SW480 (cell line): ENCODE data around the gene KIAA1671.

Experiments used
- DNase-seq: peaks from one replicate; pipeline ENCODE4 v3.0.0-alpha.2; 2016; ENCODE audit warnings: low spot score

KIAA1671 gene

DNA sequence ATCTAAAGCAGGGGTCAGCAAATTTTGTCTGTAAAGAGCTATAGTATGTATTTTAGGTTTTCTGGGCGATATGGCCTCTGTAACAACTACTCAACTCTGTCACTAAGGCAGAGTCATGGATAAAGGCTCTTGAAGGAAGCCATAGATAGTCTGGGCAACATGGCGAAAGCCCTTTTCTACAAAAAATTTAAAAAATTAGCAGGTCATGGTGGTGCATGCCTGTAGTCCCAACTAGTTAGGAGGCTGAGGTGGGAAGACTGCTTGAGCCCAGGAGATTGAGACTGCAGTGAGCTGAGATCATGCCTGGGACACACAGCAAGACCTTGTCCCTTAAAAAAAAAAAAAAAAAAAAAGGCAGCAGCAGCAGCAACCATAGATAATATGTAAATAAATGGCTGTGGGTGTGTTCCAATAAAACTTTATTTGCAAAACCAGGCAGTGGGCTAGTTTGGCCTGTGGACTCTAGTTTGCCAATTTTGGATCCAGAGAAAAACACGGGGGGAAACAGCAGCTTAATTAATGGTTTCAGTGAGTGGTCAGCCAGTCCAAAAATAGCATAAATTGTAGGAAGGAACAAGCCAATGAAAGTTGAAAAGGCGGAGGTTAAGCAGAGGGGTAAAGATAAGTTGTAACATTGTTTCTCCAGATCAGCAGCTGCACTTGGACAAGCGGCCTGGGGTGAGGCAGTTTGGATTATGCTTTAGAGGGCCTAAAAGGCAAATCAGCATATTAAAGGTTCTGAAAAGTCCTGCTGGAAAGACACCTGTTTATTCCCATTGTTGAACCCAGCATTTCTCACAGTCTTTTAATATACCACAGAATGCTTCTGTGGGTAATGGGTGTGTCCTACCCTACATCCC, 62.6 kb downstream of the KIAA1671 start:
- DNase-seq: no peak

DNA sequence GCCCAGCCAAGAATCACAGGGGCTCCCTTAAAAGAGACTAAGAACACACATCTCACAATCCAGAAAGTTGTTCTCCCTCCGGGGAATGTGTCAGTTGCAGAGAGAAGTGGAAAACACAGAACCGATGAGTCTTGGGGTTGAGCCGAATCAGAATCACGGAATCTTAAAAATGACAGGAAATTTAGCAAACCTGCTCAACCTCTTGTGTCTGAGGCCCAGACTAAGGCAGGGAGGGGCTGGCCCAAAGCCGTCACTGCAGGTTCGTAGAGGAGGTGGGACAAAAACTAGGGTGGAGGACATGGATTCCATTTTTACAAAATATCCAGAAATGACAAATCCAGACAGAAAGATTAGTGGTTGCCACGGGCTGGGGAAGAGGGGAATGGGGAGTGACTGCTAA, 63.8 kb downstream of the KIAA1671 start:
- no peak for DNase-seq

DNA sequence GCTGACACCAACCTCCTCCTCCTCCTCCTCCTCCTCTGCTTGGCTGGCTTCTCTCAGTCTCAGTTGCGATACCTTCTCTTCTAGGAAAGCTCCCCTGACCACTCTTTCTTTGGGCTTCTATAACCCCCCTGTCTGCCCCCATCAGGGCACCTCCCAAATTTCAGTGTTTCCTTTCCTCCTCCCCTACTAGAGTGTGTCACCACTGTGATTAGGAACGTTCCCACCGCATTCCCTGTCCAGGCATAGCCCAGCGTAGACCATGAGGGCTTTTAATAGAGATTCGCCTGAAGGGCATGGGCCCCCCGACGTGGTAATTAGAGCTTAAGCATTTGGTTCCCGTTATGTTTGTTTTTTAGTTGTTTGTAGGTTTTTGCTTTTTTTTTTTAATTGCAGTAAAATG, 65.5 kb downstream of the KIAA1671 start:
- no peak for DNase-seq

DNA sequence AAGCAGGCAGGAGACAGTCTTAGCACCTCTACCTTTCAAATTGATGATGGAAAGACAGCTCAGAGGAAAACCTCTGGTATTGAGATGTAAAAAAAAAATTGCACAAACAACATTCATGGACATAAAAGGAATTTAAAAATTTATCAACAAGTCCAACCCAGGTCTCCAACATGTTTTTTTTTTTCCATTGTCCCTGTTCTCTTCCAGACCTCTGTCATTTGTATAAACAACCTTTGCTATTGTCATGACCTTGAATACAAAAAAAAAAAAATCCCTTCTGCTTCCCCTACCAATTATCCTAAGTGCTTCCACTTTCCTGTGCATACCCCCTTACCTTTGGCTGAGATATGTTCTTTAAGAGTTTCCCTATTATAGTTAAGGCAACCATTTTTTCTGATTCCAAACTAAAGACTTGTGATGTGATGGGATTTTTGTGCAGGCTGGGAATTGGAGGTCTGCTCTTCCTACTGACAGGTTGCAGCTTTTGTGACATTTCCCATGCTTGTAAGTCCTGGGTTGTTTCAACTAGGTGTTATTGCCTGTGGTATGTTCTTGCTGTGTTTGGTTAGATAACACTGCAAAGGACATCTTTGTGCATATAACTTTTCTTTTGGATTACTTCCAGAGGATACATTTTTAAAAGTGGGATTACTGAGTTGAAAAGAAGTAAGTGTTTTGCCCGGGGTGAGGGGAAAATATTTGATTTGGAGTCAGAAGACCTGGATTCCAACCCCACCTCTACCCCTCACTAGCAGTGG, 67.1 kb downstream of the KIAA1671 start:
- DNase-seq: no peak

DNA sequence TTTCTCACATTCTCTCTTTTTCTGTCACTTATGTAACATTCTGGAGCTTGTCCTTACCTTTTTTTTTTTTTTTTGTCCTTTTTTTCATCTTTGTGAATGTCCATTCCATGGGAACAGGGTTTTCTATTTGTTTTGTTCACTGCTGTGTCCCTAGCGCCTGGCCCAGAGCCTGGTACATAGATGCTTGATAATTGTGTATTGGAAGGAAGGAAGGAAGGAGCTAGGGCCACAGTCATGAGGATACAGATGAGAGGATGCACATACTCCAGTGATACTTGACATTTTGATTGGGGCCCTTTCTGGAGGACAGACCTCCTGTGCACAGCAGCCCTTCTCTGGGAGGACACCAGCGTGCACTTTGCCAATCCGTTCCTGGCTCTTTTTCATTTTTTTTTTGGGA, 68.9 kb downstream of the KIAA1671 start:
- DNase-seq: no peak

DNA sequence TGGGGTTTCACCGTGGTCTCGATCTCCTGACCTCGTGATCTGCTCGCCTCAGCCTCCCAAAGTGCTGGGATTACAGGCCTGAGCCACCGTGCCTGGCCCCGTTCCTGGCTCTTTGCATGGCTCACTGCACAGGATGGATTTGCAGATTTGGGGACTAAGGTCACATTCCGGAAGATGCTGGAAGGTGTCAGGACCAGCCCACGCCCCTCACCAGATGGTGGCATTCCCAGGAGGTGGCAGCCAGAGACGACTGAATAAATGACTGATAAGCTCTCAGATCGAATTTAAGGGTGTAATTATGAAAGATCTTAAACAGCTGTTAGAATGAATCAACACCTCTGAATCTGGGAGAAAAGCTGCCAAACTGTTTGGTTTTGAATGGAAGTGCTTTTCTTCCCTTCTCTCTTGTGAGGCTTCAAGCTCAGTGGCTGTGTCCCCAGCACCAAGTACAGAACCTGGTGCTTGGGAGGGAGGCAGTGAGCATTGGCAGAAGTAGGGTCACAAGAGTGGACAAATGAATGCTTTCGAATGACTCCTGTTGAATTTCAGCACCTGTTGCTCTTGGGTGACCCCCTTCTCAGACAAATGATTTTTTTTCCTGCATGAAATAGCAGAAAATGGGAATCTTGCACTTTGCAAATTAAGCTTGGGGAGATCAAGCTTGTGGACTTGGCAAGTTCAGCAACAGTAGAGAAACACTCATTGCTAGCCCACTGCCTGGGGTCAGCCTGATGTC, 69.6 kb downstream of the KIAA1671 start:
- DNase-seq: no peak

DNA sequence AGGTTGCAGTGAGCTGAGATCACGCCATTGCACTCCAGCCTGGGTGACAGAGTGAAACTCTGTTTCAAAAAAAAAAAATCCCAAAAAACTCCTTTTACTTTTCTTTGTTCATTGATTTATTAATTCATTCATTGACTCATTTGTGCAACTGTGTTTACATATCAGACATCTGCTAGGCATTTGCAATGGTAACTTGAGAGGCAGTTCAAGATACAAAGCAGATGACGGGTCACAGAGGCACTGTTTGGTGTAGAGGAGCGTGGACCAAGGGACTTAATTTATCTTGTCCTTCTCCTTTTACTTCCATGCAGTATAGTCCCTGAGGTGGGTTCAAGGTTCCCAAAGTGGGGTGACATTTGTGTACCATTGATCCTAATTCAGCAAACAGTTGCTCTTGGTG, 71.4 kb downstream of the KIAA1671 start:
- DNase-seq: no peak

DNA sequence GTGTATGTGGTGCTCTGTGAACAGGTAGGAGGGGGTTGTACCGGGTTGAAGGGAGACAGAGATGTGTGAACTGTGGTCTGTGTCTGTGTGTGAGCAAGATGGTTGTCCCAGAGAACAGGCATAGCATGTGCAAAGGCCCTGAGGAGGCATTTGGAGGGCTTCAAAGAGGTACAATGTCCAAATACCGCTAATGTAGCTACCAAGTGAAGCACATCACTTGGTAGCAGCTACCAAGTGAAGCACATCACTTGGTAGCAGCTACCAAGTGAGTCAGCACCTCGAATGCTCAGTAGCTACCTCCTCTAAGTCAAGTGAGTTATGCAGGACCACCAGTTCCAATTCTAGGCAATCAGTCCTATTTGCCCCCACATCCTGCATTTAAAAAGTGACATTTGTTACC, 72.4 kb downstream of the KIAA1671 start:
- no peak for DNase-seq

DNA sequence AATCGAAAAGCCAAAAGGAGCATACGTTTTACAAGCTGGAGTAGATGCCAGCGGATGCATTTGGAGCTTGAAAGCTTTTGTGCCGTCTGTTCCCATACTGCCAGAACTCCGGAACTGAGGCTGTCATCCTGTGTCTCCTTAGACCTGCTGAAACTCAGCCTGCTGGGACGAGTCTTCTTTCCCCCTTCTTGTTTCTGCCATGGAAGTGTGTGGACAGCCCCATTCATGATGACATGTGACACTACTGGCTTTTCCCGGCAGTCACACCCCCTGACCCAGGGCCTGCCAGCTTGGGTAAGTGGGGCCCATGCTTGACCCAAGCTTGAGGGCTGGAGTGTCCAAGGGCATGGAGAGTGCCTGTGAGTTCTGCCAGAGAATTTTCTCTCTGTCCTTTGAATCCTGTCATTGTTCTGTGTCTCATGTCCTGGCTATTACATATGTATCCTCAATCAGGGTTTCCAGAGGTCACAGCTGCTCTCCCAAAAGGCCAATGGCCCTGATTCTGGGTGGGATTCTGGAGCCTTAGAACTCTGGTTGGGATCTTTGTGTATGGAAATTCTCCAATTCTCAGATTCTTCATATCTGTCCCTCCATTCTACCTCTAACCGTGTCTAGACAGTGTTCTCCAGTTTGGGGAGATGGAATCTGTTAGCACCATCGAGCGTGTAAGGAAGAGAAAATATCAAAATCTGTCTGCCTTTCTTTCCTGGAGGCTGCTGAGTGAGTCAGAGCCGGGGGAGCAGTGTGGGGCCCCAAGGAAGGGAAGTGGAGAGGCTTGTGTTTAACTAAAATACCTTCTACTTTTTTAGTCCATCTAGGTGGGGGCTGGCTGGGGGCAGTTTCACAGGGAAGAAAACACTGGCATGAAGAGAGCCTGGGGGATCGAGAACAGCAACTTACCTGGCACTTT, 73.2 kb downstream of the KIAA1671 start:
- no peak for DNase-seq

DNA sequence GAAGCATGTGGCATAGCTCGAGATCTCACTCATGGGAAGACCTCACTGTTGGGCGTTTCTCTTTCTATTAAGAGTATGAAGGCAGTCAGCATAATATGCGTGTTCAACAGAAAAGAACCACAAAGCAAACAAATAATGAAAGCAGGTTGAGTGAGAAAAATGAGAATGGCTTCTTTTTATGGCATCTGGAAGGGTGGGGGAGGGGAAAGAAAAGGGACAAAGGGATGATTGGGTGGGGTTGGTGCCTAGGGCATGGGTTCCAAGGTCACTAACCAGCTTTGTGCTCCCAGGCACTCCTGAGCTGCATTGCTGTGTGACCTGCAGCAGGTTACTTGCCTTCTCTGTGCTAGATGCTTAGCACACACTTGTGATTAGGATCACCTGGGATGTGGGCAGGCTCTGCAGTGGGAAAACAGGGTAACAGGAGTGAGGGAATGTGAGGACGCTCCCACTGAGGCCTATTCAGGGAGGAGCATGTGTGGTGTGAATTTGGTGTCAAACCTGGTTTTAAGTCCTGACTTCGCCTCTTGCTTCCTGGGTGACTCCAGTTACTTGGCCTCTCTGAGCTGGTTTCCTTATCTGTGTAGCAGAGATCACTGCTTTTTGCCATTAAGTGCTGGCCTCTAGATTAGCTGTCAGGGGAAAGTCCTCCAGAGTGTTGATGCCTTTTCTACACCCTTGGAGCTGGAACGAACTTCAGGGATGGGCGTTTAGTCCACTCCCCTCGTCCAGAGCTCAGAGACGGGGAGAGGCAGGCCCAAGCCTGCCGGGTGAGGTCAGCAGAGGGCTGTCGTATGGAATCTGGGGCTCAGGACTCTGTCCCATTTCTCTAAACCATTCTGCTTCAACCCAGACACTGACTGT, 74.8 kb downstream of the KIAA1671 start:
- no peak for DNase-seq

DNA sequence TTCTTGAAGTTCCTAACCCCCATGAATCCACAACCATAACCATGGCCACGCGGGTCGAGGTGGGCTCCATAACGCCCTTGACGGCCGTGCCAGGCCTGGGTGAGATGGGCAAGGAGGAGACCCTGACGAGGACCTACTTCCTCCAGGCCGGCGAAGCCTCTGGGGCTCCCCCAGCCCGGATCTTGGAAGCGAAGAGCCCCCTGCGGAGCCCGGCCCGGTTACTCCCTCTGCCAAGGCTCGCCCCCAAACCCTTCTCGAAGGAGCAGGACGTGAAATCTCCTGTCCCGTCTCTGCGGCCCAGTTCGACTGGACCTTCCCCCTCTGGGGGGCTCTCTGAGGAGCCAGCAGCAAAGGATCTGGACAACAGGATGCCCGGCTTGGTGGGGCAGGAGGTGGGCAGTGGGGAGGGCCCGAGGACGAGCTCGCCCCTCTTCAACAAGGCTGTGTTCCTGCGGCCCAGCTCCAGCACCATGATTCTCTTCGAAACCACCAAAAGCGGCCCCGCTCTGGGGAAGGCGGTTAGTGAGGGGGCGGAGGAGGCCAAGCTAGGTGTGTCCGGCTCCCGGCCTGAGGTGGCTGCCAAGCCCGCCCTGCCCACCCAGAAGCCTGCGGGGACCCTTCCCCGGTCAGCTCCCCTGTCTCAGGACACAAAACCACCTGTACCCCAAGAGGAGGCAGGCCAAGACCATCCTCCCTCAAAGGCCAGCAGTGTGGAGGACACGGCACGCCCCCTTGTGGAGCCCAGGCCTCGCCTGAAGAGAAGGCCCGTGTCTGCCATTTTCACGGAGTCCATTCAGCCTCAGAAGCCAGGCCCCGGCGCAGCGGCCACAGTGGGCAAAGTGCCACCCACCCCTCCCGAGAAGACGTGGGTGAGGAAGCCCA, 75.7 kb downstream of the KIAA1671 start:
- no peak for DNase-seq

DNA sequence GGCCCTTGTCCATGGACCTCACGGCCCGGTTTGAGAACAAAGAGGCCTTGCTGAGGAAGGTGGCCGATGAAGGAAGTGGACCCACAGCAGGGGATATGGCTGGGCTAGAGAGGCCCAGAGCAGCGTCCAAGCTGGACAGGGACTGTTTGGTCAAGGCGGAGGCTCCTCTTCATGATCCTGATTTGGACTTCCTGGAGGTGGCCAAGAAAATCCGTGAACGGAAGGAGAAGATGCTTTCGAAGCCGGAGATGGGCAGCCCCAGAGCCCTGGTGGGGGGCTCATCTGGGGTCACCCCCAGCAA, 76.3 kb downstream of the KIAA1671 start:
- no peak for DNase-seq

DNA sequence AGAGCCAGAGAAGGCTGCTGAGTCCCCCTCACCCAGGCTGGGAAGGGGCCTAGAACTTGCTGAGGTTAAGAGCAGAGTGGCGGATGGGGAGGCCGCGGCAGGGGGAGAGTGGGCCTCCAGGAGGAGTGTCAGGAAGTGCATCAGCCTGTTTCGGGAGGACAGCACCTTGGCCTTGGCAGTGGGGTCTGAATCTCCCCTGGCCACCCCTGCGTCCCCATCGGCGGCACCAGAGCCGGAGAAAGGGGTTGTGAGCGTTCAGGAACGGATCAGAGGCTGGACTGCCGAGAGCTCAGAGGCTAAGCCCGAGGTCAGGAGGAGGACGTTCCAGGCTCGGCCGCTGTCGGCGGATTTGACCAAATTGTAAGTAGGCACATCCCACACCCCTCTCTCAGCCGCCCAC, 76.7 kb downstream of the KIAA1671 start:
- no peak for DNase-seq

DNA sequence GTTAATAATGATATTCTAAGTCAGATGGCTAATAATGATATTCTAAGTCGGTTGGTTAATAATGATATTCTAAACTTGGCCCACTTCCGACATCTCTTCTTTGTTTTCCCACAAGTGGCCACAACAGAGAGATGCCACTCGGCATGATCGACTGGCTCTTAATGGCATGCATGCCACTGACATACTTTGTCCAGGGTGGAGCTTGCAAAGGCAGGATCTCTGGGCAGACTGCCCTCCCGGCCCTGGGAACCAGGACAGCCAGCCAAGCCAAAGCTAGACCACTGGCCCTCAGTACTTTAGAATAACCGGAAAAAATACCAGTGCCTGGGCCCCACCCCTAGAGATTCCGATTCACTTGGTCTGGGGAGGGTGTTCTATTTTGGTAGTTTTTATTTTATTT, 78.1 kb downstream of the KIAA1671 start:
- peak; percentile 81 for DNase-seq

DNA sequence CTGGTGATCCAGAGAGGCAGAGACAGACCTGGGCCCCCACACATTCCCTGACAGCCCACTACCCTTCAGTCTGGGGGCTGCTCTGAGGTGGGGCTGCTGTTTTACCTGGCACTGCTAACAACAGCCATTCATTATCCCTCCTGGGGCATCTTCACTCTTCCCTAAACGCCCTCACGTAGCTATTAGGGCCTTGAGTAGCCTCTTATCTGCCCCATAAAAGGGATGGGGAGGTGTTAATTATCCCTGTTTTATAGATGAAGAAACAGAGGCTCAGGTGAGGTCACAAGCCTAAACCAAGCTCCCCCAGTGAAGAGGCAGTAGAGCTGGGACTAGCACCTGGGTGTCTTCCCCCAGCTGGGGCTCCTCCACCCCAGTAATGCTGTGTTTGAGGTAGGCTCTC, 79.5 kb downstream of the KIAA1671 start:
- DNase-seq: no peak

DNA sequence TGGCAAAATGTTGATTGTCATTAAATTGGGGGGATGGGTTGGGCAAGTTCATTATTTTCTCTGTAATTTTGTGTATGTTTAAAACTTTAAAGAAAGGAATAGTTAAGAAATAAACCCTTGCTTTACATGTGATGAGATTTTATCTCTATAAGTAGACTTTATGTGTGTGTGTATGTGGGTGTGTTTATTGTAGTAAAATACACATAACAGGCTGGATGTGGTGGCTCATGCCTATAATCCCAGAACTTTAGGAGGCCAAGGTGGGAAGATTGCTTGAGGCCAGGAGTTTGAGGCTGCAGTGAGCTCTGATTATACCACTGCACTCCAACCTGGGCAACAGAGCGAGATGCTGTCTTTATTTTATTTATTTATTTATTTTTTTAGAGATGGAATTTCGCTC, 83.2 kb downstream of the KIAA1671 start:
- DNase-seq: no peak

DNA sequence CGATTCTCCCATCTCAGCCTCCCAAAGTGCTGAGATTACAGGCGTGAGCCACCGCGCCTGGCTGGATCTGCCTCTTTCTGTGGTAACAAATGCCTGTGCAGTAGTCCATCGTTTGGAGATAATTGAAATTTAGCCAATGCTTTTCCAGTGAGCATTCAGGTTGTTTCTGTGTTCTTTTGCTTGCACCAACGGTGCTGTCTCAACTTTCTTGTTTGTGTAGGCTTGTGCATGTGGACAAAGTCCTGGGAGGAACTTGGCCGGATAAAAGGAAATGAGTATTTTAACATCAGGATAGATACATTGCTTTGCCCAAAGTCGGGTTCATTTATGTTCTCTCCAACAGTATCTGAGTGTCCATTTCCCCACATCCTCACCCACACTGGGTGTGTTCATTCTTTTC, 85.7 kb downstream of the KIAA1671 start:
- no peak for DNase-seq

DNA sequence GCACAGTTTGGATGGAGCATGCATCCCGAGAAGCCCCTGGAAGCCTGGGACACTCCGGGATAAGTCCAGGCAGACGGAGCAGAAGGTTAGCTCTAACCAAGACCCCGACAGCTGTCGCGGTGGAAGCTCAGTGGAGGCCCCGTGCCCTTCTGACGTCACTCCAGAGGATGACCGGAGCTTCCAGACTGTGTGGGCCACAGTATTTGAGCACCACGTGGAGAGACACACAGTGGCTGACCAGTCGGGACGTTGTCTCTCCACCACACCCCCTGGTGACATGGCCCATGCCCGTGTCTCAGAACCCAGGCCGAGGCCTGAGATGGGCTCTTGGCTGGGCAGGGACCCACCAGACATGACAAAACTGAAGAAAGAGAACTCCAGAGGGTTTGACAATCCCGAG, 86.3 kb downstream of the KIAA1671 start:
- DNase-seq: no peak

DNA sequence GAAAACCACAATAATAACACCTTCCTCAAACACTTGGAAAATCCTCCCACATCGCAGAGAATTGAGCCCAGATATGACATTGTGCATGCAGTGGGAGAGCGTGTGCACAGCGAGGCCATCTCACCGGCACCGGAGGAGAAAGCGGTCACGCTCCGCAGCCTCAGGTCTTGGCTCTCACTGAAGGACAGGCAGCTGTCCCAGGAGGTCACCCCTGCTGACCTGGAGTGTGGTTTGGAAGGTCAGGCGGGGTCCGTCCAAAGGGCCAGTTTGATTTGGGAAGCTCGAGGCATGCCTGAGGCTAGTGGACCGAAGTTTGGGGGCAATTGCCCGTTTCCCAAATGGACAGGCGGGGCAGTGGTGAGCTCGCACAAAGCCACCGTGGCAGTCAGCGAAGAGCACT, 86.7 kb downstream of the KIAA1671 start:
- no peak for DNase-seq

DNA sequence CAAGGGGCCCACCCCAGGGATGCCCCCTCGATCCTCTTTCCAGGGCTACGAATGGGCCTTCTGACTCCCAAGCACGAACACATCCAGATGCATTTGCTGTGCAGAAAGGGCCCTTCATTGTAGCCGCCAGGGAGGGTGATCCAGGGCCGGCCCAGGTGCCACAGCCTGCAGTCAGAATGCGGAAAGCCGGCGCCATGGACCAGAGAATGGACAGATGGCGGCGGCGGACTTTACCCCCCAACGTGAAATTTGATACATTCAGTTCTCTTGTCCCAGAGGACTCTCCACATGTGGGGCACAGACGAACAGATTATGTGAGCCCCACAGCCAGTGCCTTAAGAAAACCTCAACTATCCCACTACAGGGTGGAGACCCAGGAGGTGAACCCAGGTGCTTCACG, 87.2 kb downstream of the KIAA1671 start:
- DNase-seq: no peak
